ENCODE data around the gene ANO10. TPM values are rescaled to one million over a fixed set of nuclear protein-coding genes. Genes with fewer than 3 reads are reported as not detected.

ANO10 gene
- total and polyA plus RNA-seq, 8 donors = 3.6 to 202 (median 12.5) TPM

DNA sequence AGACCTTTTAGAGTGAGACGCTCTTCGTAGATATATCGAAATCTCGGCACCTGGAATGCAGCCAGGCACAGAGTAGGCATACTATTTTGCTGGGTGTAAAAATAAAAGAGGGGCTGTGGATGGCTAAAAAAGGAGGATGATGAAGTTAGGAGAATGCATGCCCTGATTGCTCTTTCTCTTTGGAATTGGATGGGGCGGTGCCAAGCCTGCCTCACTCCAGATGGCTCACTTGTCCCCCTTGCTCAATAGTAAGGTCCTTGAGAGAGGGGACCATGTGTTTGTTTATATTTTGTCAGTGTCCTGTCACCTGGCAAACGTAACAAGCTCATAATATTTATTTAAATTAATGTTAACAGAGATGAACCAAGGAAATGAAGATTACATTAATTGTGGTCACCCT, 302.4 kb downstream of the ANO10 start:
- intact Hi-C loops (cut with DNase I; ENCODE audit: low total_unique reads) = no loop called here
- peaks cover 5 to 80% (median 45%) of the 10 kb centered on the region in 4 donors for H3K4me1 ChIP-seq
- TF ChIP-seq, protein P1, sequence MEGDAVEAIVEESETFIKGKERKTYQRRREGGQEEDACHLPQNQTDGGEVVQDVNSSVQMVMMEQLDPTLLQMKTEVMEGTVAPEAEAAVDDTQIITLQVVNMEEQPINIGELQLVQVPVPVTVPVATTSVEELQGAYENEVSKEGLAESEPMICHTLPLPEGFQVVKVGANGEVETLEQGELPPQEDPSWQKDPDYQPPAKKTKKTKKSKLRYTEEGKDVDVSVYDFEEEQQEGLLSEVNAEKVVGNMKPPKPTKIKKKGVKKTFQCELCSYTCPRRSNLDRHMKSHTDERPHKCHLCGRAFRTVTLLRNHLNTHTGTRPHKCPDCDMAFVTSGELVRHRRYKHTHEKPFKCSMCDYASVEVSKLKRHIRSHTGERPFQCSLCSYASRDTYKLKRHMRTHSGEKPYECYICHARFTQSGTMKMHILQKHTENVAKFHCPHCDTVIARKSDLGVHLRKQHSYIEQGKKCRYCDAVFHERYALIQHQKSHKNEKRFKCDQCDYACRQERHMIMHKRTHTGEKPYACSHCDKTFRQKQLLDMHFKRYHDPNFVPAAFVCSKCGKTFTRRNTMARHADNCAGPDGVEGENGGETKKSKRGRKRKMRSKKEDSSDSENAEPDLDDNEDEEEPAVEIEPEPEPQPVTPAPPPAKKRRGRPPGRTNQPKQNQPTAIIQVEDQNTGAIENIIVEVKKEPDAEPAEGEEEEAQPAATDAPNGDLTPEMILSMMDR (IDR thresholded peaks at IDR 0.05) = no peak
- no peak for TF ChIP-seq EP300 (IDR thresholded peaks at IDR 0.05)
- no peak for TF ChIP-seq POLR2AphosphoS5 (IDR thresholded peaks at IDR 0.05)
- no peak for TF ChIP-seq POLR2A (IDR thresholded peaks at IDR 0.05)
- peaks cover 0 to 10% (median 0%) of the 10 kb centered on the region in 4 donors for H3K36me3 ChIP-seq
- peak overlapping the region in 2 of 5 donors; percentile 20 to 66 for H3K27ac ChIP-seq
- no peak overlapping the region for H3K4me3 ChIP-seq
- DNase-seq = no peak
- H3K27me3 ChIP-seq = no peaks in the 10 kb centered on the region
- no peaks in the 10 kb centered on the region for H3K9me3 ChIP-seq
- WGBS, 5 donors = 78 to 89% (median 86%) methylated on average over 6 of the region's 6 CpGs

DNA sequence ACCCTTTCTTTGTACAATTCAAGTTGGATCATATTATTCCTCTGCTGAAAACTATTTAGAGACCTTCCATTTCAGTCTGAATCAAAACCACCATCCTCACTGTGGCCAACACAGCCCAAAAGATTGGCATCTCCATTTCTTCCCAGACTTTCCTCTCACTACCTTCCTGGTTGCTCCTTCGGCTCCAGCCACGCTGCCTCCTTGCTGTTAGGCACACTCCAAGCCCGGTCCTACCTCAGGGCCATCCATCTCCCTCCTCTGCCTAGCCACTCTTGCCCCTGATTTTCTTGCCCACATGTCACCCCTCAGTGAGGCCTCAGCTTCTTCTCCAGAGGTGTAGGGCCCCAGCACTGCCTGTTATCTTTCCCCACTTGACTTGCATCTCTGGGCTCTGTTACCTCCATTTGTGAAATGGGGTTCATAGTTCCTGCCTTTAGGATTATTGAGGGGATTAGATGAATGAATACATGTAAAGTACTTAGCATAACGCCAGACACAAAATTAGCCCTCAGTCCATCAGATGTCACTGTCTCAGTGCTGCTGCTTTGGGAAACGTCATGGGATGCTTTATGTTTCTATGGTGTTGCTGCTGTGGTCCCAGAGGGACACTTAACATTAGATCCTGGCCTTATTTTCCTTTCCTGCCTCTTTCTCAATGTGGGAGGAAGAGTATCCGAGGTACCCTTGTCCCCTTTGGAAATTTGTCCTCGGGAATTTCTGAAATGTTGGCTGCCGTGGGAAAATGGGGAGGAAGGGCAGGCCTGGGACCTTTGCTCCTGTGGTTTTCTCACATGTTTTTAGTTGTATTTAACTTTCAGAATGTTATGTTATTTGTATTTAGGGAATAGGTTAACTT, 304.1 kb downstream of the ANO10 start:
- TF ChIP-seq POLR2AphosphoS5 (IDR thresholded peaks at IDR 0.05) (peak in 1 of 3 donors; percentile 21), EP300 (IDR thresholded peaks at IDR 0.05) (no peak), POLR2A (IDR thresholded peaks at IDR 0.05) (no peak)
- TF ChIP-seq, protein P1 (IDR thresholded peaks at IDR 0.05) = no peak
- intact Hi-C loops (cut with DNase I; ENCODE audit: low total_unique reads) = no loop called here
- peak overlapping the region in 4 of 5 donors; percentile 28 to 66 (median 56) for H3K27ac ChIP-seq

DNA sequence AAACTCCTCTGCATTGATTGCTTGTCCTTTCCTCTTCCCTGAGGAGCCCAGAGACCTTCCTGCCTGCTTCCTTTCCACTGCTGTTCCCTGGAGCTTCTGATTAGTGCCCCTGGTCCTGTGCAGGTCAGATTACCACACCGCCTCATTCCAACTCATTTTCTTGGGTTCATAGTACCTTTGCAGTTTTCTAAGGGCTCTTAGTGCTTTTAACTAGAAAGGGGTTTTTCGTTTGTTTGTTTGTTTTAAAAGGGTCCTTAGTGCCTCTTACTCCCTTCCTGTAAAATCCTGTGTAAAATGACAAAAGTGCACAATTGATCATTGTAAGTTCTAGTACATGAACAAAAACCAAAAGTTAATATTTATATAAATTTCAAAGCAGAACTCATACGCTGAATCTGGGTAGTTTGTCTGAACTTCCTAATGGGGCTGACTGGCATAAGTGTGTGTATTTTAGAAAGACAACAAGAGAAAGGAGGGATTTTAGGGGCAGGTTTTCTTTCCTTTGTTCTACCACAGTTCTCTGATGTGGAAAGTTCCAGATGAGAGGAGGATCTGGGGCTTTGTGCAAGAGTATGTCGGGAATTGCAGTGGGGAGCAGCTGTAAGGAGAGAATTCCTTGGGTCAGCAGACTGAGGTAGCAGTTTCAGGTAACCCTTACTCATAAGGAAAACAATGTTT, 304.9 kb downstream of the ANO10 start:
- intact Hi-C loops (cut with DNase I; ENCODE audit: low total_unique reads) = no loop called here
- H3K27me3 ChIP-seq = no peaks in the 10 kb centered on the region
- peaks cover 0 to 10% (median 2%) of the 10 kb centered on the region in 4 donors for H3K36me3 ChIP-seq
- H3K27ac ChIP-seq = peak overlapping the region in 4 of 5 donors; percentile 11 to 66 (median 56)
- TF ChIP-seq POLR2A (IDR thresholded peaks at IDR 0.05) (no peak), EP300 (IDR thresholded peaks at IDR 0.05) (no peak), POLR2AphosphoS5 (IDR thresholded peaks at IDR 0.05) (no peak)
- TF ChIP-seq, protein P1 (IDR thresholded peaks at IDR 0.05) = no peak
- WGBS, 5 donors = 56 to 67% (median 66%) methylated on average over 4 of the region's 4 CpGs
- H3K9me3 ChIP-seq = no peaks in the 10 kb centered on the region
- H3K4me3 ChIP-seq = no peak overlapping the region
- DNase-seq = peak in 1 of 2 donors; percentile 8
- H3K4me1 ChIP-seq = peaks cover 5 to 72% (median 43%) of the 10 kb centered on the region in 4 donors

More for the DNA sequence above, 304.1 kb downstream of the ANO10 start:
- Histone ChIP-seq H3K36me3 (peaks cover 0 to 10% (median 0%) of the 10 kb centered on the region in 4 donors), H3K27me3 (no peaks in the 10 kb centered on the region), H3K9me3 (no peaks in the 10 kb centered on the region), H3K4me1 (peaks cover 5 to 72% (median 43%) of the 10 kb centered on the region in 4 donors), H3K4me3 (no peak overlapping the region)
- peak in 1 of 2 donors; percentile 42 for DNase-seq
- 58 to 70% (median 64%) methylated on average over 8 of the region's 8 CpGs for WGBS, 5 donors

Small RNAs within 50 kb of the gene (small RNA-seq; reads per million reads assigned to genes)
- gene RF00019 = 0 reads per million in 4 donors

Other genes starting within 250 kb of the ANO10 start
- gene ABHD5, start 68.9 kb upstream of the ANO10 start, total RNA-seq = 10 to 100 TPM in 4 of 5 donors, 1 to 10 TPM in 1; 3.2 to 38.0 (median 26.8) TPM
- 10 to 100 TPM; 13.8 to 26.1 (median 22.8) TPM for gene ABHD5, start 68.9 kb upstream of the ANO10 start, polyA plus RNA-seq

All from stomach (tissue), 9 donors.